GM12872 (cell line): ENCODE data around the gene PRKAR1A.

Experiments
- TF ChIP-seq, protein P1 (sequence below): IDR thresholded peaks from 3 replicates; pipeline ENCODE4 v1.5.1; 2011; ENCODE audit warnings: low read depth, mild to moderate bottlenecking, low read length, moderate library complexity; ENCODE audit not compliant: insufficient read depth

Gene PRKAR1A

DNA sequence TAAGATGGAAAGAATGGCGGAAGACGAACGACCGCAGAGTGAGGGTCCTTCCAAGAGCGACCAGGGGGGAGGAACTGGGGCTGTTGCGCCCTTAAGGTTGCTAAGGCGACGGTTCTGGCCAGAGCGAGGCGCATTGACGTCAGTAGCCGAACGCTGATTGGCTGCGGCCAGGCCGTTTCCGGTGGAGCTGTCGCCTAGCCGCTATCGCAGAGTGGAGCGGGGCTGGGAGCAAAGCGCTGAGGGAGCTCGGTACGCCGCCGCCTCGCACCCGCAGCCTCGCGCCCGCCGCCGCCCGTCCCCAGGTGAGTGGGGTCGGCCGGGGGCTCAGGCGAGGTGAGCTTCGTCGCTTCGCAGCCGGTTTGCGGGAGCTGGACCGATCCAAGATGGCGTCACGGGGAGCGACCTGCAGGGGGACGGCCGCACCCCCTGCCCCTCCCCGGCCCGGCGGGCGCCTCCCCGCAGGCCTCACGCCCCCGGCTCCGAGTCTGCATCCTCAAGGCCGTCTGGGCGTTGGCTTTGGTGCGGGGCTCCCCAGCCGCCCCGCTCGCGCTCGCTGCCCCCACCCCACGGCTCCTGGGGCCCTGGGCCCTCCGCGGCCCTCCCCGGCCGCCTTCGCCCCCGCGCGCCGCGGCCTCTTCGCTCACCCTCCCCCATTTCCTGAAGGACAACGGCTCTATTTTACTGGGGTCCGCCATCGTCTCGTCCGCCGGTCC lies at the start of gene PRKAR1A:
PRKAR1A (plus strand) TSS at position 184 of the 713 bp plus-strand sequence. CDS start 2,970 bp downstream, outside the sequence.
- TF ChIP-seq, protein P1, sequence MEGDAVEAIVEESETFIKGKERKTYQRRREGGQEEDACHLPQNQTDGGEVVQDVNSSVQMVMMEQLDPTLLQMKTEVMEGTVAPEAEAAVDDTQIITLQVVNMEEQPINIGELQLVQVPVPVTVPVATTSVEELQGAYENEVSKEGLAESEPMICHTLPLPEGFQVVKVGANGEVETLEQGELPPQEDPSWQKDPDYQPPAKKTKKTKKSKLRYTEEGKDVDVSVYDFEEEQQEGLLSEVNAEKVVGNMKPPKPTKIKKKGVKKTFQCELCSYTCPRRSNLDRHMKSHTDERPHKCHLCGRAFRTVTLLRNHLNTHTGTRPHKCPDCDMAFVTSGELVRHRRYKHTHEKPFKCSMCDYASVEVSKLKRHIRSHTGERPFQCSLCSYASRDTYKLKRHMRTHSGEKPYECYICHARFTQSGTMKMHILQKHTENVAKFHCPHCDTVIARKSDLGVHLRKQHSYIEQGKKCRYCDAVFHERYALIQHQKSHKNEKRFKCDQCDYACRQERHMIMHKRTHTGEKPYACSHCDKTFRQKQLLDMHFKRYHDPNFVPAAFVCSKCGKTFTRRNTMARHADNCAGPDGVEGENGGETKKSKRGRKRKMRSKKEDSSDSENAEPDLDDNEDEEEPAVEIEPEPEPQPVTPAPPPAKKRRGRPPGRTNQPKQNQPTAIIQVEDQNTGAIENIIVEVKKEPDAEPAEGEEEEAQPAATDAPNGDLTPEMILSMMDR, result no peak

DNA sequence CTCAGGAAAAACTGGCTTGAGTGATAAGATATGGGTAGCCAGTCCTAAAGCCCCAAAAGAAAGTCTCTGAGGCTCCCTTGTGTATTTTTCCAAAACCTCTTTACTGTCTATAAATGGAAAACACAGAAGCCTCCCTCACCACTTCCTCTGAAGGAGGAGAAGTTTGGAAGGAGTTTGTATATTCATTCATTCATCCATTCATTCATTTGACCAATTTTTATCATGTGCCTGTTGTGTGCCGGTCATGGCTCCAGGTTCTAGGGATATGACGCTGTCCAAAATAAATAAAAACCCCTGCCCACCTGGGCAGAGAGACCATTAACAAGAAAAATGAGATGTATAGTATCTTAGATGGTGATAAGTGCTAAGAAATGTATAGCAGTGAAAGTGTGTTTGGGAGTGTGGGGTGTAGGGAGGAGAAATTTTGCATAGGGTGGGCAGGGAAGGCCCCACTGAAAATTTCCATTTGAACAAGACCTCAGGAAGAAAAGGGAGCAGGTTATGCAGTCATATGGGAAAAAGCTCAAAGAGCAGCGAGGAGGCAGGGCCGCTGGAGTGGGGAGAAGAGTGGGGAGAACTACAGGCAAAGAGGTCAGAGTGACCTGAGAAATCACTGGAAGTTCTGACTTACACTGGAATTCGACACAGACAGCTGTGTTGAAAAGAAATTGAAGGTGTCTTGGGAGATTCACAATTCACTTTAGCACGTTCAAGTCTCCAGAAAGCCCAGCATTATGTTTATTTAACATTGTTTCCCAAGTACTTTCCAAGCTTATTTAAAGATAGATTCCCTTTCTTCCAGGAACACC lies 48.8 kb upstream of the PRKAR1A start:
- TF ChIP-seq, protein P1, result no peak

DNA sequence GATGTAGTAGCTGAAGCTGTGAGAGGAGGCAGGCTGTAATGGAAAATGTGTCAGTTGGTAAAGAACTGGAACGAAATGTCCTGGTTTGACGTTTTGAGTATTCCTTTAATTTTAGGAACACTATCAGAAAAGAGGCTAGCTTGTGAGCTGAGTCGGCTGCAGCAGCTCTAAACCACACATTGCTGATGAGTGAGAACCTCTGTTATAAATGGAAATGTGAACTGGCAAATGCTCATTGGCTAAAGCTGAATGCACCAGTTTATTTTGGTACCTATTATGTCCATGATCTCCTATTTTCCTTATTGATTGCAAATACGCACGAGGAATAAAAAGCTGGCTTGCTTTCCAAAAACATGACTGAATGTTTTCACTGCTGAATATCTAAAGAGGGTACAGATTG lies 43.9 kb upstream of the PRKAR1A start:
- TF ChIP-seq, protein P1, result no peak

DNA sequence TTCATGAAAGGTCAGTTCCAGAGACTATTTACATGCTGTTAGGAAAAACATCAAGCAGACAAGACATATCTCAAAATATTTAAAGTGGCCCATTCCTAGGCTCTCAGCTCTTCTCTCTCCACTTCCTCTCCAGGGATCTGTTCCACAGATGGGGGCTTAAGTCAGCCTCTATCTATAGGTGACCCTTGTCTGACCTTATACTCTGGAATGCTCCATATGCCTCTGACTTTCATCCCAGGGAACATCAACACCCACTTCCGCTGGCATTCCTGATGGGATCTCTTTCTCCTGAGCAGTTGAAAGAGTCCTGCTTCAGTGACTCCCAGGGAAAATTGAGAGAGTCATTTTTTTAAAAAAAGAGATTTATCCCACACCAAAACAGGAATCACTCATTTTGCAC lies 43.4 kb upstream of the PRKAR1A start:
- TF ChIP-seq, protein P1, result no peak

DNA sequence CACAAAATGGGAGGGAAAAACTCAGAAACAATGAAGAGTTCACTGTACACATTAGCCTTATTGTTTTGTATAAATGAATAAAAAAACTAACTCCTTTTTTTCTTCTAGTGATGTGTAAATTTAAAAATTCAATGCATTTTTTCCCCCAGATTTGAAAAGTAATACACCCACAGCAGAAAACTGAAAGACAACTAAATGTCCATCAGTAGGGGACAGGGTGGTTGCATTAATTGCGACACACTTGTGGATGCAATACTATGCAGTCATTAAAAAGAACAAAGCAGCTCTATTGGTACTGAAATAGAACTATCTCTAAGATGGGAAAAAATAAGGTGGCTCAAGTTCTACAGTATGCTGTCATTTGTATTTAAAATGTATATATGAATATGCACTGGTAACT lies 41.3 kb upstream of the PRKAR1A start:
- TF ChIP-seq, protein P1, result no peak

DNA sequence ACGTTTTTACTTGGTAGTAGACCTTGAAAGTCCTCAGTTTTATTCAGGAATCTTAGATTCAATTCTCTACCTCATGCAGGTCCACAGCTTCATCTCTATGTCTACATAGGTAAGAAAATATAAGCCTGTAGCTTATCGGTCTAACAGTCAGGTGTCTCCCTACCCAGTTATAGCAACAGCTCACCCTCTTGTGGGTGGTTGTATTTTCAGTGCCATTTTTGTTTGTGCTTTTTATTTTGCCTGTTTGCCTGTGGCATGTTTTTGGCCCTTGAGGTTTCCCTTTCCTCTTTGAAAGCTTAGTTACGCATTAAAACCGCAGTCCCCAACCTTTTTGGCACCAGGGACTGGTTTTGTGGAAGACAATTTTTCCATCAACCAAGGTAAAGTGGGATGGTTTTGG lies 31.3 kb upstream of the PRKAR1A start:
- TF ChIP-seq, protein P1, result no peak

DNA sequence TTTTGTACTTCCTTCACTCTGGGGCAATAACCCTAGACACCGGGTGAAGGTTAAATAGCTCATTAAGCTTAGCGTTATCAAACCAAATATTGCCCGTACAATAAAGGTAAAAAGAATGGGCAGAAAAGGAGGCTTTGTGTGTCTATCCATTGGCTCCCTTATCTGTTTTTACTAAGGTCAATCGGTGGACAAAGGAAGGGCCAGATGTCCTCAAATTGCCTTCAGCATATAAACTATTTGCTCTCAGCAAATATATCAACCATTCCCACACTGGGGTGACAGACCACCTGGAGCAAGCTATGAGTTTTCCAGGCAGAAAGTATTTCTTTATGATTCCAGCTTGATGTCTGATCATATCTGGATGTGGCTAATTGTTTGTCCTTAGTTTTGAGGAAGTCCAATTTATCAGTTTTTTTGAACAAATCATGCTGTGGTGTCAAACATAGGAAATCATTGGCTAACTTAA lies 29.6 kb upstream of the PRKAR1A start:
- TF ChIP-seq, protein P1, result no peak
